SJCRH30 (cell line): ENCODE results near the gene UBE2E2. TPM values are rescaled to one million over a fixed set of nuclear protein-coding genes. Genes with fewer than 3 reads are reported as not detected.

ENCODE experiments used
- DNase-seq, 2 experiments: peaks; one replicate each; pipeline ENCODE4 v3.0.0-alpha.2; 2015 to 2020
- H3K27ac ChIP-seq: fragments of 250-450 bp; sonication (Bioruptor Pico); 2 replicates; pipeline ENCODE4 v1.5.1; 2020; ENCODE audit warnings: mild to moderate bottlenecking, moderate library complexity
- H3K27me3 ChIP-seq: fragments of 250-450 bp; sonication (Bioruptor Pico); 2 replicates; pipeline ENCODE4 v1.5.1; 2020; ENCODE audit warnings: mild to moderate bottlenecking, moderate library complexity
- H3K36me3 ChIP-seq: fragments of 250-450 bp; sonication (Bioruptor Pico); 2 replicates; pipeline ENCODE4 v1.5.1; 2020; ENCODE audit warnings: mild to moderate bottlenecking, moderate library complexity
- H3K4me1 ChIP-seq: fragments of 250-450 bp; sonication (Bioruptor Pico); 2 replicates; pipeline ENCODE4 v1.5.1; 2020; ENCODE audit warnings: mild to moderate bottlenecking, moderate library complexity
- H3K4me3 ChIP-seq: fragments of 250-450 bp; sonication (Bioruptor Pico); 2 replicates; pipeline ENCODE4 v1.5.1; 2020; ENCODE audit warnings: mild to moderate bottlenecking, moderate library complexity
- H3K9me3 ChIP-seq: fragments of 250-450 bp; sonication (Bioruptor Pico); replicated peaks from 2 replicates; pipeline ENCODE4 v1.5.1; 2020; ENCODE audit warnings: mild to moderate bottlenecking, moderate library complexity
- total RNA-seq: library from RNA; depleted of rRNA; stranded (reverse); fragments of >200 nt; shearing (Covaris generic); gene quantifications from 2 replicates; pipeline ENCODE4 v1.2.3, GENCODE V29; 2014

UBE2E2 gene
- total RNA-seq, 1 experiment from 2014 or later = 96.3 TPM

- H3K27ac ChIP-seq = no peak overlapping the region
- H3K9me3 ChIP-seq = no peaks in the 10 kb centered on the region
- DNase-seq = no peak
- no peaks in the 10 kb centered on the region for H3K4me1 ChIP-seq
- H3K4me3 ChIP-seq = no peak overlapping the region
- H3K27me3 ChIP-seq = no peaks in the 10 kb centered on the region
- H3K36me3 ChIP-seq = no peaks in the 10 kb centered on the region
These were observed 56.4 kb downstream of the UBE2E2 start for GRCh38 chr3:23259515-23259914.

- no peak for DNase-seq
- Histone ChIP-seq H3K9me3 (peaks cover 7% of the 10 kb centered on the region), H3K27ac (no peak overlapping the region), H3K27me3 (no peaks in the 10 kb centered on the region), H3K4me1 (no peaks in the 10 kb centered on the region; the same call in 1 of the 2 replicates), H3K36me3 (no peaks in the 10 kb centered on the region), H3K4me3 (no peak overlapping the region)
These were observed 59.6 kb downstream of the UBE2E2 start for GRCh38 chr3:23262766-23263165.

GRCh38 chr3:23263796-23264195, 60.7 kb downstream of the UBE2E2 start:
- no peak for DNase-seq
- H3K27me3 ChIP-seq = no peaks in the 10 kb centered on the region
- H3K27ac ChIP-seq = no peak overlapping the region
- H3K36me3 ChIP-seq = no peaks in the 10 kb centered on the region
- H3K4me3 ChIP-seq = no peak overlapping the region
- peaks cover 7% of the 10 kb centered on the region for H3K9me3 ChIP-seq
- no peaks in the 10 kb centered on the region; the same call in 1 of the 2 replicates for H3K4me1 ChIP-seq

- Histone ChIP-seq H3K4me1 (no peaks in the 10 kb centered on the region; the same call in 1 of the 2 replicates), H3K27me3 (no peaks in the 10 kb centered on the region), H3K27ac (no peak overlapping the region), H3K36me3 (no peaks in the 10 kb centered on the region), H3K9me3 (peaks cover 7% of the 10 kb centered on the region), H3K4me3 (no peak overlapping the region)
- DNase-seq = no peak
These were observed 61.3 kb downstream of the UBE2E2 start for GRCh38 chr3:23264413-23264812.

GRCh38 chr3:23270423-23270822, 67.3 kb downstream of the UBE2E2 start:
- no peak for DNase-seq
- Histone ChIP-seq H3K36me3 (0 out of 2 replicates have a peak, but pooled peaks cover 2% of the 10 kb centered on the region), H3K27me3 (no peaks in the 10 kb centered on the region), H3K4me3 (no peak overlapping the region), H3K9me3 (peaks cover 24% of the 10 kb centered on the region), H3K27ac (no peak overlapping the region), H3K4me1 (no peaks in the 10 kb centered on the region)

- DNase-seq = no peak
- Histone ChIP-seq H3K27ac (no peak overlapping the region), H3K4me3 (no peak overlapping the region), H3K36me3 (0 out of 2 replicates have a peak, but pooled peaks cover 2% of the 10 kb centered on the region), H3K4me1 (no peaks in the 10 kb centered on the region), H3K27me3 (no peaks in the 10 kb centered on the region), H3K9me3 (peaks cover 18% of the 10 kb centered on the region)
These were observed 69.0 kb downstream of the UBE2E2 start for GRCh38 chr3:23271876-23272741.

GRCh38 chr3:23272820-23273219, 69.7 kb downstream of the UBE2E2 start:
- Histone ChIP-seq H3K36me3 (0 out of 2 replicates have a peak, but pooled peaks cover 2% of the 10 kb centered on the region), H3K4me1 (no peaks in the 10 kb centered on the region), H3K9me3 (peaks cover 18% of the 10 kb centered on the region), H3K4me3 (no peak overlapping the region), H3K27me3 (no peaks in the 10 kb centered on the region), H3K27ac (no peak overlapping the region)
- DNase-seq = no peak

GRCh38 chr3:23275061-23275460, 71.9 kb downstream of the UBE2E2 start:
- H3K4me1 ChIP-seq = no peaks in the 10 kb centered on the region
- H3K9me3 ChIP-seq = peaks cover 18% of the 10 kb centered on the region
- DNase-seq = no peak
- H3K36me3 ChIP-seq = 0 out of 2 replicates have a peak, but pooled peaks cover 2% of the 10 kb centered on the region
- H3K4me3 ChIP-seq = no peak overlapping the region
- H3K27ac ChIP-seq = no peak overlapping the region
- no peaks in the 10 kb centered on the region for H3K27me3 ChIP-seq

- no peak for DNase-seq
- Histone ChIP-seq H3K27me3 (no peaks in the 10 kb centered on the region), H3K27ac (no peak overlapping the region), H3K4me3 (no peak overlapping the region), H3K9me3 (peaks cover 18% of the 10 kb centered on the region), H3K36me3 (0 out of 2 replicates have a peak, but pooled peaks cover 2% of the 10 kb centered on the region), H3K4me1 (no peaks in the 10 kb centered on the region)
These were observed 72.7 kb downstream of the UBE2E2 start for GRCh38 chr3:23275814-23276213.

GRCh38 chr3:23276913-23277658, 74.0 kb downstream of the UBE2E2 start:
- H3K4me1 ChIP-seq = no peaks in the 10 kb centered on the region
- no peak for DNase-seq
- peaks cover 13% of the 10 kb centered on the region for H3K9me3 ChIP-seq
- H3K4me3 ChIP-seq = no peak overlapping the region
- no peak overlapping the region for H3K27ac ChIP-seq
- no peaks in the 10 kb centered on the region for H3K27me3 ChIP-seq
- H3K36me3 ChIP-seq = 0 out of 2 replicates have a peak, but pooled peaks cover 2% of the 10 kb centered on the region

- Histone ChIP-seq H3K4me3 (no peak overlapping the region), H3K4me1 (no peaks in the 10 kb centered on the region)
- DNase-seq = no peak
These were observed 74.6 kb downstream of the UBE2E2 start for GRCh38 chr3:23277688-23278087.

GRCh38 chr3:23283625-23284024, 80.5 kb downstream of the UBE2E2 start:
- H3K4me3 ChIP-seq = no peak overlapping the region
- no peaks in the 10 kb centered on the region for H3K36me3 ChIP-seq
- no peaks in the 10 kb centered on the region for H3K27me3 ChIP-seq
- no peaks in the 10 kb centered on the region for H3K4me1 ChIP-seq
- DNase-seq = no peak
- no peak overlapping the region for H3K27ac ChIP-seq
- H3K9me3 ChIP-seq = no peaks in the 10 kb centered on the region; the same call in 1 of the 2 replicates

More at GRCh38 chr3:23277688-23278087, 74.6 kb downstream of the UBE2E2 start:
- peaks cover 8% of the 10 kb centered on the region for H3K9me3 ChIP-seq
- H3K36me3 ChIP-seq = 0 out of 2 replicates have a peak, but pooled peaks cover 2% of the 10 kb centered on the region
- H3K27ac ChIP-seq = no peak overlapping the region
- H3K27me3 ChIP-seq = no peaks in the 10 kb centered on the region

- DNase-seq = no peak
- Histone ChIP-seq H3K9me3 (no peaks in the 10 kb centered on the region; the same call in 1 of the 2 replicates), H3K27ac (no peak overlapping the region), H3K36me3 (no peaks in the 10 kb centered on the region; the same call in 1 of the 2 replicates), H3K4me1 (no peaks in the 10 kb centered on the region), H3K4me3 (no peak overlapping the region), H3K27me3 (no peaks in the 10 kb centered on the region)
These were observed 85.2 kb downstream of the UBE2E2 start for GRCh38 chr3:23288286-23288685.

GRCh38 chr3:23288715-23289114, 85.6 kb downstream of the UBE2E2 start:
- Histone ChIP-seq H3K27ac (no peak overlapping the region), H3K9me3 (no peaks in the 10 kb centered on the region; the same call in 1 of the 2 replicates), H3K27me3 (no peaks in the 10 kb centered on the region), H3K4me3 (no peak overlapping the region), H3K36me3 (no peaks in the 10 kb centered on the region; the same call in 1 of the 2 replicates), H3K4me1 (no peaks in the 10 kb centered on the region)
- DNase-seq = no peak

- Histone ChIP-seq H3K4me3 (no peak overlapping the region), H3K27ac (no peak overlapping the region), H3K27me3 (no peaks in the 10 kb centered on the region), H3K9me3 (no peaks in the 10 kb centered on the region; the same call in 1 of the 2 replicates), H3K4me1 (peaks cover 9% of the 10 kb centered on the region; the same call in 1 of the 2 replicates), H3K36me3 (no peaks in the 10 kb centered on the region; the same call in 1 of the 2 replicates)
- no peak for DNase-seq
These were observed 89.3 kb downstream of the UBE2E2 start for GRCh38 chr3:23292432-23292831.
